Ishikawa (cell line): ENCODE data around the gene DUSP16.

Experiments
- EGR1 ChIP-seq: IDR thresholded peaks from 2 replicates; pipeline ENCODE4 v1.6.1; 2012
- RAD21 ChIP-seq: IDR thresholded peaks from 2 replicates; pipeline ENCODE4 v1.6.1; 2012; ENCODE audit warnings: low read depth
- TAF1 ChIP-seq: IDR thresholded peaks from 2 replicates; pipeline ENCODE4 v1.6.1; 2012; ENCODE audit warnings: low read depth, mild to moderate bottlenecking
- USF1 ChIP-seq: IDR thresholded peaks from 2 replicates; pipeline ENCODE4 v1.6.1; 2012

- no peak for TF ChIP-seq TAF1
- TF ChIP-seq RAD21: no peak
- no peak for TF ChIP-seq USF1
- no peak for TF ChIP-seq EGR1
These were observed 100.7 kb downstream of the DUSP16 start for GRCh38 chr12:12461923-12462315.
